HG02973 (cell line): ENCODE data around the gene MDFIC2.

Source experiments
- ATAC-seq: cut with Tn5 transposase; IDR thresholded peaks from one replicate; pipeline ENCODE4 v1.9.1; 2021; ENCODE audit warnings: moderate library complexity; ENCODE audit not compliant: unreplicated experiment

Gene MDFIC2

GRCh38 chr3:70185661-70186060 lies 126.8 kb downstream of the MDFIC2 start:
- ATAC-seq = no peak

- no peak for ATAC-seq
Measured at GRCh38 chr3:70183781-70184504, 128.5 kb downstream of the MDFIC2 start.

GRCh38 chr3:70182166-70182565 lies 130.3 kb downstream of the MDFIC2 start:
- ATAC-seq = no peak

- peak; percentile 47 for ATAC-seq
Measured at GRCh38 chr3:70180664-70181063, 131.8 kb downstream of the MDFIC2 start.

- ATAC-seq = peak; percentile 50
Measured at GRCh38 chr3:70179111-70179510, 133.3 kb downstream of the MDFIC2 start.

- ATAC-seq = no peak
Measured at GRCh38 chr3:70177881-70178645, 134.4 kb downstream of the MDFIC2 start.

- ATAC-seq = no peak
Measured at GRCh38 chr3:70176224-70176623, 136.2 kb downstream of the MDFIC2 start.

- ATAC-seq = no peak
Measured at GRCh38 chr3:70156808-70157207, 155.6 kb downstream of the MDFIC2 start.

- no peak for ATAC-seq
Measured at GRCh38 chr3:70150599-70150998, 161.8 kb downstream of the MDFIC2 start.

- no peak for ATAC-seq
Measured at GRCh38 chr3:70149714-70150400, 162.6 kb downstream of the MDFIC2 start.
